K562 (cell line): ENCODE measurements around the gene NRAP. TPM values are rescaled to one million over a fixed set of nuclear protein-coding genes. Genes with fewer than 3 reads are reported as not detected.
A peak's percentile ranks its signal among the peaks of the same experiment; 100 is the strongest.

Experiments used
- CC2D1A ChIP-seq: fragments of 450-650 bp; IDR thresholded peaks from 2 replicates; pipeline ENCODE4 v1.6.1; 2017; ENCODE audit warnings: mild to moderate bottlenecking
- CCNT2 ChIP-seq: IDR thresholded peaks from 2 replicates; pipeline ENCODE4 v1.6.1; 2011; ENCODE audit warnings: borderline replicate concordance, low read depth, mild to moderate bottlenecking, moderate library complexity, mixed read lengths, low read length; ENCODE audit not compliant: insufficient read length; ENCODE audit errors: extremely low read depth
- CHCHD3 ChIP-seq: fragments of 250-450 bp; sonication (Bioruptor Pico); IDR thresholded peaks from 2 replicates; pipeline ENCODE4 v2.1.2; 2022; ENCODE audit warnings: mild to moderate bottlenecking
- FOXJ3 ChIP-seq: sonication (generic); formaldehyde crosslinking; IDR thresholded peaks from 2 replicates; pipeline ENCODE4 v1.4.0; 2020; ENCODE audit warnings: mild to moderate bottlenecking, missing genetic modification reagents
- GABPA ChIP-seq: fragments of 200-800 bp; sonication (Bioruptor generic); conservative IDR thresholded peaks from 2 replicates; pipeline ENCODE4 v1.6.1; 2016; ENCODE audit warnings: low read depth, missing genetic modification characterization, missing compliant biosample characterization
- KDM1A ChIP-seq, 2 experiments: fragments of 450-650 bp; IDR thresholded peaks; 2 replicates each; pipeline ENCODE4 v1.6.1; 2016; ENCODE audit warnings: mild to moderate bottlenecking in 2 of 2
- PHF21A ChIP-seq: fragments of 450-650 bp; IDR thresholded peaks from 2 replicates; pipeline ENCODE4 v1.6.1; 2017; ENCODE audit warnings: low read depth, borderline replicate concordance
- PHF8 ChIP-seq: fragments of 200-600 bp; sonication (generic); IDR thresholded peaks from 2 replicates; pipeline ENCODE4 v1.6.1; 2012; ENCODE audit warnings: mixed run types, mild to moderate bottlenecking, inconsistent platforms, low read length, moderate library complexity, borderline replicate concordance
- TRIM28 ChIP-seq: fragments of 450-650 bp; IDR thresholded peaks from 2 replicates; pipeline ENCODE4 v1.6.1; 2017
- ZNF232 ChIP-seq: sonication (generic); formaldehyde crosslinking; IDR thresholded peaks from 2 replicates; pipeline ENCODE4 v1.8.0; 2022; ENCODE audit warnings: mild to moderate bottlenecking, missing genetic modification reagents
- polyA plus RNA-seq, 8 experiments: library from polyadenylated mRNA; depleted of rRNA in 4 of 8; stranded (reverse) in 5 of 8; unstranded in 3 of 8; fragments of >200 nt; fragmentation: Nextera tagmentation in 2 of 8; fragmentation: Illumina TruSeq in 1 of 8; extraction: Ambion mirVana in 2 of 8; extraction: Trizol in 1 of 8; gene quantifications; 2 replicates each; pipeline versions ENCODE4 v1.2.1 to v1.2.3, GENCODE V29; 2011 to 2014; ENCODE audit warnings: inconsistent platforms in 1 of 8, missing spikeins in 1 of 8
- total RNA-seq, 7 experiments: library from RNA; depleted of rRNA in 6 of 7; stranded (reverse); fragments of >200 nt in 6 of 7; fragmentation: Illumina TruSeq in 2 of 7; extraction: Trizol in 2 of 7; gene quantifications; 2 replicates each; pipeline versions ENCODE4 v1.2.1 to v1.2.3, GENCODE V29; 2011 to 2021; ENCODE audit warnings: low replicate concordance in 1 of 7
- TF ChIP-seq, protein P1 (sequence below), 3 experiments: IDR thresholded peaks in 2 of 3; conservative IDR thresholded peaks in 1 of 3; 2 replicates each; pipeline ENCODE4 v1.5.1; 2011 to 2012; ENCODE audit warnings: low read length in 3 of 3, mild to moderate bottlenecking in 3 of 3, control low read depth in 2 of 3, improper control_type of control experiment in 1 of 3, inconsistent platforms in 1 of 3, low read depth in 1 of 3, mixed read lengths in 1 of 3, moderate library complexity in 1 of 3; ENCODE audit not compliant: insufficient read depth in 2 of 3
- TF ChIP-seq, protein P2 (sequence below): fragments of 200-600 bp; sonication (generic); IDR thresholded peaks from one replicate; pipeline ENCODE4 v1.6.1; 2012; ENCODE audit warnings: mild to moderate bottlenecking, low read depth, low read length, inconsistent platforms
- TF ChIP-seq, protein P3 (sequence below): fragments of 200-800 bp; sonication (Bioruptor generic); IDR thresholded peaks from 2 replicates; pipeline ENCODE4 v1.6.1; 2017; ENCODE audit warnings: missing genetic modification characterization, missing compliant biosample characterization

Gene NRAP
- total and polyA plus RNA-seq, 9 of the 15 experiments (the other 6 are each of a cell fraction or from before 2014, with no cell fraction given), result not detected

DNA sequence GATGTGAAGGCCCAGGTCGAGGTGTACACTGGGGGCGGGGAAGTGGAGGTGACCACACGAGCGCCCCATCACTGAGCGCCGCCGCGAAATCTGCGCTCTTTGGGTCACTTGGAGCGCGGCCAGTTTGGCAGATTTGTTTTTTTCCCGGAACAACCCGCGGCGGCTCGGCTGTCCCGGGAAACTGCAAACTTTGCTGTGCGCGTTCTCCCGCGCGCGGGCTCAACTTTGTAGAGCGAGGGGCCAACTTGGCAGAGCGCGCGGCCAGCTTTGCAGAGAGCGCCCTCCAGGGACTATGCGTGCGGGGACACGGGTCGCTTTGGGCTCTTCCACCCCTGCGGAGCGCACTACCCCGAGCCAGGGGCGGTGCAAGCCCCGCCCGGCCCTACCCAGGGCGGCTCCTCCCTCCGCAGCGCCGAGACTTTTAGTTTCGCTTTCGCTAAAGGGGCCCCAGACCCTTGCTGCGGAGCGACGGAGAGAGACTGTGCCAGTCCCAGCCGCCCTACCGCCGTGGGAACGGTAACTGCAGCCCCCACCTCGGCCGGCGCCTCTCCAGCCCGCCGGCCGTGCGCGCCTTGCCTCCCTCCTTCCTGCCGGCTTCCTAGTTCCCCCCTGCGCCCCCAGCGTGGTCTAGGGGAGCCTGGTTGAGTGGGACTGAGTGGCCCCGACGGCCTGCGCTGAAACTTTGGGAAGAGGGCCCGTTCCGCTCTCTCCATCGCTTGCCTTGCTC lies 15.8 kb upstream of the NRAP start, which contains the start of gene CASP7 (continued):
- TF ChIP-seq, protein P1, sequence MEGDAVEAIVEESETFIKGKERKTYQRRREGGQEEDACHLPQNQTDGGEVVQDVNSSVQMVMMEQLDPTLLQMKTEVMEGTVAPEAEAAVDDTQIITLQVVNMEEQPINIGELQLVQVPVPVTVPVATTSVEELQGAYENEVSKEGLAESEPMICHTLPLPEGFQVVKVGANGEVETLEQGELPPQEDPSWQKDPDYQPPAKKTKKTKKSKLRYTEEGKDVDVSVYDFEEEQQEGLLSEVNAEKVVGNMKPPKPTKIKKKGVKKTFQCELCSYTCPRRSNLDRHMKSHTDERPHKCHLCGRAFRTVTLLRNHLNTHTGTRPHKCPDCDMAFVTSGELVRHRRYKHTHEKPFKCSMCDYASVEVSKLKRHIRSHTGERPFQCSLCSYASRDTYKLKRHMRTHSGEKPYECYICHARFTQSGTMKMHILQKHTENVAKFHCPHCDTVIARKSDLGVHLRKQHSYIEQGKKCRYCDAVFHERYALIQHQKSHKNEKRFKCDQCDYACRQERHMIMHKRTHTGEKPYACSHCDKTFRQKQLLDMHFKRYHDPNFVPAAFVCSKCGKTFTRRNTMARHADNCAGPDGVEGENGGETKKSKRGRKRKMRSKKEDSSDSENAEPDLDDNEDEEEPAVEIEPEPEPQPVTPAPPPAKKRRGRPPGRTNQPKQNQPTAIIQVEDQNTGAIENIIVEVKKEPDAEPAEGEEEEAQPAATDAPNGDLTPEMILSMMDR (IDR thresholded peaks at IDR 0.05 in 2 of 3, conservative IDR thresholded peaks at IDR 0.05 in 1 of 3; ENCODE audit: insufficient read depth in 2 of 3, low read depth in 1 of 3, low read length in 3 of 3), result peak in 2 of 3 experiments; percentile 36 to 46; a peak in 2 of 6 replicates
- TF ChIP-seq, protein P2, sequence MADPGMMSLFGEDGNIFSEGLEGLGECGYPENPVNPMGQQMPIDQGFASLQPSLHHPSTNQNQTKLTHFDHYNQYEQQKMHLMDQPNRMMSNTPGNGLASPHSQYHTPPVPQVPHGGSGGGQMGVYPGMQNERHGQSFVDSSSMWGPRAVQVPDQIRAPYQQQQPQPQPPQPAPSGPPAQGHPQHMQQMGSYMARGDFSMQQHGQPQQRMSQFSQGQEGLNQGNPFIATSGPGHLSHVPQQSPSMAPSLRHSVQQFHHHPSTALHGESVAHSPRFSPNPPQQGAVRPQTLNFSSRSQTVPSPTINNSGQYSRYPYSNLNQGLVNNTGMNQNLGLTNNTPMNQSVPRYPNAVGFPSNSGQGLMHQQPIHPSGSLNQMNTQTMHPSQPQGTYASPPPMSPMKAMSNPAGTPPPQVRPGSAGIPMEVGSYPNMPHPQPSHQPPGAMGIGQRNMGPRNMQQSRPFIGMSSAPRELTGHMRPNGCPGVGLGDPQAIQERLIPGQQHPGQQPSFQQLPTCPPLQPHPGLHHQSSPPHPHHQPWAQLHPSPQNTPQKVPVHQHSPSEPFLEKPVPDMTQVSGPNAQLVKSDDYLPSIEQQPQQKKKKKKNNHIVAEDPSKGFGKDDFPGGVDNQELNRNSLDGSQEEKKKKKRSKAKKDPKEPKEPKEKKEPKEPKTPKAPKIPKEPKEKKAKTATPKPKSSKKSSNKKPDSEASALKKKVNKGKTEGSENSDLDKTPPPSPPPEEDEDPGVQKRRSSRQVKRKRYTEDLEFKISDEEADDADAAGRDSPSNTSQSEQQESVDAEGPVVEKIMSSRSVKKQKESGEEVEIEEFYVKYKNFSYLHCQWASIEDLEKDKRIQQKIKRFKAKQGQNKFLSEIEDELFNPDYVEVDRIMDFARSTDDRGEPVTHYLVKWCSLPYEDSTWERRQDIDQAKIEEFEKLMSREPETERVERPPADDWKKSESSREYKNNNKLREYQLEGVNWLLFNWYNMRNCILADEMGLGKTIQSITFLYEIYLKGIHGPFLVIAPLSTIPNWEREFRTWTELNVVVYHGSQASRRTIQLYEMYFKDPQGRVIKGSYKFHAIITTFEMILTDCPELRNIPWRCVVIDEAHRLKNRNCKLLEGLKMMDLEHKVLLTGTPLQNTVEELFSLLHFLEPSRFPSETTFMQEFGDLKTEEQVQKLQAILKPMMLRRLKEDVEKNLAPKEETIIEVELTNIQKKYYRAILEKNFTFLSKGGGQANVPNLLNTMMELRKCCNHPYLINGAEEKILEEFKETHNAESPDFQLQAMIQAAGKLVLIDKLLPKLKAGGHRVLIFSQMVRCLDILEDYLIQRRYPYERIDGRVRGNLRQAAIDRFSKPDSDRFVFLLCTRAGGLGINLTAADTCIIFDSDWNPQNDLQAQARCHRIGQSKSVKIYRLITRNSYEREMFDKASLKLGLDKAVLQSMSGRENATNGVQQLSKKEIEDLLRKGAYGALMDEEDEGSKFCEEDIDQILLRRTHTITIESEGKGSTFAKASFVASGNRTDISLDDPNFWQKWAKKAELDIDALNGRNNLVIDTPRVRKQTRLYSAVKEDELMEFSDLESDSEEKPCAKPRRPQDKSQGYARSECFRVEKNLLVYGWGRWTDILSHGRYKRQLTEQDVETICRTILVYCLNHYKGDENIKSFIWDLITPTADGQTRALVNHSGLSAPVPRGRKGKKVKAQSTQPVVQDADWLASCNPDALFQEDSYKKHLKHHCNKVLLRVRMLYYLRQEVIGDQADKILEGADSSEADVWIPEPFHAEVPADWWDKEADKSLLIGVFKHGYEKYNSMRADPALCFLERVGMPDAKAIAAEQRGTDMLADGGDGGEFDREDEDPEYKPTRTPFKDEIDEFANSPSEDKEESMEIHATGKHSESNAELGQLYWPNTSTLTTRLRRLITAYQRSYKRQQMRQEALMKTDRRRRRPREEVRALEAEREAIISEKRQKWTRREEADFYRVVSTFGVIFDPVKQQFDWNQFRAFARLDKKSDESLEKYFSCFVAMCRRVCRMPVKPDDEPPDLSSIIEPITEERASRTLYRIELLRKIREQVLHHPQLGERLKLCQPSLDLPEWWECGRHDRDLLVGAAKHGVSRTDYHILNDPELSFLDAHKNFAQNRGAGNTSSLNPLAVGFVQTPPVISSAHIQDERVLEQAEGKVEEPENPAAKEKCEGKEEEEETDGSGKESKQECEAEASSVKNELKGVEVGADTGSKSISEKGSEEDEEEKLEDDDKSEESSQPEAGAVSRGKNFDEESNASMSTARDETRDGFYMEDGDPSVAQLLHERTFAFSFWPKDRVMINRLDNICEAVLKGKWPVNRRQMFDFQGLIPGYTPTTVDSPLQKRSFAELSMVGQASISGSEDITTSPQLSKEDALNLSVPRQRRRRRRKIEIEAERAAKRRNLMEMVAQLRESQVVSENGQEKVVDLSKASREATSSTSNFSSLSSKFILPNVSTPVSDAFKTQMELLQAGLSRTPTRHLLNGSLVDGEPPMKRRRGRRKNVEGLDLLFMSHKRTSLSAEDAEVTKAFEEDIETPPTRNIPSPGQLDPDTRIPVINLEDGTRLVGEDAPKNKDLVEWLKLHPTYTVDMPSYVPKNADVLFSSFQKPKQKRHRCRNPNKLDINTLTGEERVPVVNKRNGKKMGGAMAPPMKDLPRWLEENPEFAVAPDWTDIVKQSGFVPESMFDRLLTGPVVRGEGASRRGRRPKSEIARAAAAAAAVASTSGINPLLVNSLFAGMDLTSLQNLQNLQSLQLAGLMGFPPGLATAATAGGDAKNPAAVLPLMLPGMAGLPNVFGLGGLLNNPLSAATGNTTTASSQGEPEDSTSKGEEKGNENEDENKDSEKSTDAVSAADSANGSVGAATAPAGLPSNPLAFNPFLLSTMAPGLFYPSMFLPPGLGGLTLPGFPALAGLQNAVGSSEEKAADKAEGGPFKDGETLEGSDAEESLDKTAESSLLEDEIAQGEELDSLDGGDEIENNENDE, result no peak
- no peak for TF ChIP-seq TRIM28
- TF ChIP-seq CHCHD3 (CRISPR knock-in tag), result no peak
- no peak for TF ChIP-seq GABPA (tag)
- TF ChIP-seq PHF8, result peak; percentile 39; the same call in 1 of the 2 replicates
- no peak for TF ChIP-seq CC2D1A
- no peak for TF ChIP-seq CCNT2
- no peak for TF ChIP-seq FOXJ3 (CRISPR knock-in tag)
- TF ChIP-seq KDM1A (IDR thresholded peaks at IDR 0.05), result peak in 1 of 2 experiments; percentile 78; a peak in 2 of 4 replicates
- TF ChIP-seq PHF21A, result 0 out of 2 replicates have a peak, but pooled peaks have one; percentile 14
- TF ChIP-seq, protein P3, sequence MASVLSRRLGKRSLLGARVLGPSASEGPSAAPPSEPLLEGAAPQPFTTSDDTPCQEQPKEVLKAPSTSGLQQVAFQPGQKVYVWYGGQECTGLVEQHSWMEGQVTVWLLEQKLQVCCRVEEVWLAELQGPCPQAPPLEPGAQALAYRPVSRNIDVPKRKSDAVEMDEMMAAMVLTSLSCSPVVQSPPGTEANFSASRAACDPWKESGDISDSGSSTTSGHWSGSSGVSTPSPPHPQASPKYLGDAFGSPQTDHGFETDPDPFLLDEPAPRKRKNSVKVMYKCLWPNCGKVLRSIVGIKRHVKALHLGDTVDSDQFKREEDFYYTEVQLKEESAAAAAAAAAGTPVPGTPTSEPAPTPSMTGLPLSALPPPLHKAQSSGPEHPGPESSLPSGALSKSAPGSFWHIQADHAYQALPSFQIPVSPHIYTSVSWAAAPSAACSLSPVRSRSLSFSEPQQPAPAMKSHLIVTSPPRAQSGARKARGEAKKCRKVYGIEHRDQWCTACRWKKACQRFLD (CRISPR knock-in tag), result no peak
- no peak for TF ChIP-seq ZNF232 (CRISPR knock-in tag)
